SK-N-SH (cell line): ENCODE measurements around the gene CRYBG3. TPM values are rescaled to one million over a fixed set of nuclear protein-coding genes. Genes with fewer than 3 reads are reported as not detected.

ENCODE experiments used
- CTCF ChIA-PET: fragments of 300-600, 350-600 bp; formaldehyde crosslinking; extraction: SDS; loops from one replicate; lab custom pipeline; 2021; lab: Yijun Ruan, JAX
- POLR2A ChIA-PET: fragments of 350-600 bp; sonication (Branson Sonifier 250); formaldehyde crosslinking; extraction: SDS; loops from one replicate; lab custom pipeline; 2020; ENCODE audit warnings: antibody characterized with exemption, inconsistent platforms; lab: Yijun Ruan, JAX
- DNase-seq: peaks from one replicate; pipeline ENCODE4 v3.0.0; 2012
- H2AFZ ChIP-seq: fragments of 200-600 bp; sonication (generic); 2 replicates; pipeline ENCODE4 v1.8.1; 2016; ENCODE audit warnings: antibody characterized with exemption, mild to moderate bottlenecking, low read depth
- H3F3A ChIP-seq: fragments of 200-600 bp; sonication (generic); replicated peaks from 2 replicates; pipeline ENCODE3; 2016; ENCODE audit warnings: antibody characterized with exemption, mild to moderate bottlenecking; ENCODE audit not compliant: insufficient read depth
- H3K27ac ChIP-seq, 2 experiments: fragments of 200-500 bp in 1 of 2; fragments of 200-600 bp in 1 of 2; sonication (Bioruptor generic) in 1 of 2; sonication (generic), shearing (Covaris generic) in 1 of 2; 2 replicates each; pipeline versions ENCODE4 v1.5.1 to v1.6.1; 2014 to 2016; ENCODE audit warnings: low read depth in 2 of 2, inconsistent platforms in 1 of 2, low read length in 1 of 2, mild to moderate bottlenecking in 1 of 2, mixed read lengths in 1 of 2
- H3K27me3 ChIP-seq: fragments of 200-600 bp; sonication (generic), shearing (Covaris generic); 2 replicates; pipeline ENCODE4 v1.6.1; 2016; ENCODE audit warnings: mixed run types; ENCODE audit not compliant: insufficient read depth
- H3K36me3 ChIP-seq, 2 experiments: fragments of 200-500 bp in 1 of 2; fragments of 200-600 bp in 1 of 2; sonication (Bioruptor generic) in 1 of 2; sonication (generic) in 1 of 2; replicated peaks in 1 of 2; 2 replicates each; pipeline versions ENCODE3 to v1.5.1; 2014 to 2016; ENCODE audit warnings: low read length in 1 of 2, mild to moderate bottlenecking in 1 of 2; ENCODE audit not compliant: insufficient read depth in 2 of 2, control insufficient read depth in 1 of 2
- H3K4me1 ChIP-seq, 2 experiments: fragments of 200-500 bp in 1 of 2; fragments of 200-600 bp in 1 of 2; sonication (Bioruptor generic) in 1 of 2; sonication (generic), shearing (Covaris generic) in 1 of 2; 2 replicates each; pipeline versions ENCODE4 v1.5.1 to v1.6.1; 2014 to 2016; ENCODE audit warnings: low read depth in 1 of 2, low read length in 1 of 2, mixed run types in 1 of 2; ENCODE audit not compliant: insufficient read depth in 2 of 2, control insufficient read depth in 1 of 2
- H3K4me2 ChIP-seq: fragments of 200-600 bp; sonication (generic), shearing (Covaris generic); 2 replicates; pipeline ENCODE4 v1.6.1; 2017; ENCODE audit warnings: mixed run types
- H3K4me3 ChIP-seq, 2 experiments: fragments of 200-500 bp in 1 of 2; fragments of 200-600 bp in 1 of 2; sonication (Bioruptor generic) in 1 of 2; sonication (generic), shearing (Covaris generic) in 1 of 2; 2 replicates each; pipeline versions ENCODE4 v1.5.1 to v1.8.1; 2014 to 2016; ENCODE audit warnings: low read depth in 2 of 2, inconsistent platforms in 1 of 2, low read length in 1 of 2, mild to moderate bottlenecking in 1 of 2, mixed read lengths in 1 of 2, moderate library complexity in 1 of 2
- H3K79me2 ChIP-seq: fragments of 200-600 bp; sonication (generic); 2 replicates; pipeline ENCODE4 v1.8.1; 2017; ENCODE audit warnings: mild to moderate bottlenecking; ENCODE audit not compliant: insufficient read depth
- H3K9ac ChIP-seq: fragments of 200-600 bp; sonication (generic); 2 replicates; pipeline ENCODE4 v1.6.1; 2017; ENCODE audit warnings: mixed run types
- H3K9me2 ChIP-seq: fragments of 200-600 bp; sonication (generic); 2 replicates; pipeline ENCODE4 v1.6.1; 2017; ENCODE audit warnings: mixed run types
- H3K9me3 ChIP-seq: fragments of 200-600 bp; sonication (generic); 2 replicates; pipeline ENCODE4 v1.6.1; 2017; ENCODE audit warnings: mixed run types, mild to moderate bottlenecking, moderate library complexity
- H4K20me1 ChIP-seq: fragments of 200-600 bp; sonication (generic); 2 replicates; pipeline ENCODE4 v1.6.1; 2017; ENCODE audit warnings: mild to moderate bottlenecking, mixed run types; ENCODE audit not compliant: insufficient read depth
- ELF1 ChIP-seq: IDR thresholded peaks from 2 replicates; pipeline ENCODE4 v1.4.0; 2012
- EP300 ChIP-seq, 2 experiments: IDR thresholded peaks; 2 replicates each; pipeline versions ENCODE4 v1.4.0 to v1.6.1; 2012; ENCODE audit warnings: borderline replicate concordance in 1 of 2, low read depth in 1 of 2, low read length in 1 of 2
- EZH2phosphoT487 ChIP-seq: fragments of 200-600 bp; sonication (generic); IDR thresholded peaks from 2 replicates; pipeline ENCODE4 v1.6.1; 2017; ENCODE audit warnings: low read depth, mixed run types, mild to moderate bottlenecking, antibody characterized with exemption, moderate library complexity, borderline replicate concordance
- FOSL2 ChIP-seq: IDR thresholded peaks from 2 replicates; pipeline ENCODE4 v1.4.0; 2012; ENCODE audit warnings: low read depth, mild to moderate bottlenecking, moderate library complexity, borderline replicate concordance
- GATA2 ChIP-seq: sonication (generic); formaldehyde crosslinking; IDR thresholded peaks from 2 replicates; pipeline ENCODE4 v1.5.0; 2020; ENCODE audit warnings: mild to moderate bottlenecking, missing genetic modification reagents
- JUND ChIP-seq: IDR thresholded peaks from 2 replicates; pipeline ENCODE4 v1.4.0; 2012
- MXI1 ChIP-seq: IDR thresholded peaks from 2 replicates; pipeline ENCODE4 v1.6.1; 2012; ENCODE audit warnings: mild to moderate bottlenecking, low read depth, low read length, improper control_type of control experiment
- NFIC ChIP-seq: IDR thresholded peaks from 2 replicates; pipeline ENCODE4 v1.4.0; 2012; ENCODE audit warnings: borderline replicate concordance
- POLR2AphosphoS5 ChIP-seq: IDR thresholded peaks from 2 replicates; pipeline ENCODE4 v1.6.1; 2012; ENCODE audit warnings: low read depth, low read length
- RAD21 ChIP-seq: IDR thresholded peaks from 2 replicates; pipeline ENCODE4 v1.6.1; 2012; ENCODE audit warnings: mild to moderate bottlenecking, low read length
- RCOR1 ChIP-seq: fragments of 150-350 bp; IDR thresholded peaks from 2 replicates; pipeline ENCODE4 v1.6.1; 2017; ENCODE audit warnings: antibody characterized with exemption, low read length
- SIN3A ChIP-seq: IDR thresholded peaks from 2 replicates; pipeline ENCODE4 v1.6.1; 2012; ENCODE audit warnings: low read depth, mild to moderate bottlenecking, low read length, moderate library complexity, borderline replicate concordance
- SMC3 ChIP-seq: IDR thresholded peaks from 2 replicates; pipeline ENCODE4 v1.6.1; 2012; ENCODE audit warnings: low read depth, low read length, improper control_type of control experiment
- TAF1 ChIP-seq: IDR thresholded peaks from 2 replicates; pipeline ENCODE4 v1.6.1; 2012; ENCODE audit warnings: low read depth, mild to moderate bottlenecking, low read length, moderate library complexity, borderline replicate concordance
- YY1 ChIP-seq: IDR thresholded peaks from 2 replicates; pipeline ENCODE4 v1.4.0; 2012; ENCODE audit warnings: low read depth, mild to moderate bottlenecking
- WGBS: methylation state at CpG from one replicate; pipeline ENCODE4 v1.1.6; 2017; ENCODE audit warnings: low lambda C conversion rate; 5-methylcytosine and 5-hydroxymethylcytosine counted together
- polyA plus RNA-seq, 3 experiments: library from polyadenylated mRNA; depleted of rRNA; stranded (reverse); fragments of >200 nt; gene quantifications; 2 replicates each; pipeline ENCODE4 v1.2.3, GENCODE V29; 2012
- TF ChIP-seq, protein P1 (sequence below): IDR thresholded peaks from 2 replicates; pipeline ENCODE4 v1.4.0; 2012; ENCODE audit warnings: low read depth
- TF ChIP-seq, protein P2 (sequence below): fragments of 150-350 bp; IDR thresholded peaks from 2 replicates; pipeline ENCODE4 v1.6.1; 2016; ENCODE audit warnings: mild to moderate bottlenecking, low read depth, low read length
- TF ChIP-seq, protein P3 (sequence below): fragments of 150-350 bp; IDR thresholded peaks from 2 replicates; pipeline ENCODE4 v1.6.1; 2017; ENCODE audit warnings: antibody characterized with exemption, low read length, low read depth, borderline replicate concordance
- TF ChIP-seq, protein P4 (sequence below): fragments of 200-600 bp; sonication (generic); IDR thresholded peaks from 2 replicates; pipeline ENCODE4 v1.6.1; 2017; ENCODE audit warnings: antibody characterized with exemption, mild to moderate bottlenecking, moderate library complexity
- TF ChIP-seq, protein P5 (sequence below): IDR thresholded peaks from 2 replicates; pipeline ENCODE4 v1.6.1; 2012; ENCODE audit warnings: mild to moderate bottlenecking, low read depth, low read length, moderate library complexity
- TF ChIP-seq, protein P6 (sequence below): IDR thresholded peaks from 2 replicates; pipeline ENCODE4 v1.4.0; 2012; ENCODE audit warnings: low read depth, borderline replicate concordance

The CRYBG3 gene
- polyA plus RNA-seq, 1 of the 3 experiments (the other 2 are of a cell fraction) = 2.4 TPM

DNA sequence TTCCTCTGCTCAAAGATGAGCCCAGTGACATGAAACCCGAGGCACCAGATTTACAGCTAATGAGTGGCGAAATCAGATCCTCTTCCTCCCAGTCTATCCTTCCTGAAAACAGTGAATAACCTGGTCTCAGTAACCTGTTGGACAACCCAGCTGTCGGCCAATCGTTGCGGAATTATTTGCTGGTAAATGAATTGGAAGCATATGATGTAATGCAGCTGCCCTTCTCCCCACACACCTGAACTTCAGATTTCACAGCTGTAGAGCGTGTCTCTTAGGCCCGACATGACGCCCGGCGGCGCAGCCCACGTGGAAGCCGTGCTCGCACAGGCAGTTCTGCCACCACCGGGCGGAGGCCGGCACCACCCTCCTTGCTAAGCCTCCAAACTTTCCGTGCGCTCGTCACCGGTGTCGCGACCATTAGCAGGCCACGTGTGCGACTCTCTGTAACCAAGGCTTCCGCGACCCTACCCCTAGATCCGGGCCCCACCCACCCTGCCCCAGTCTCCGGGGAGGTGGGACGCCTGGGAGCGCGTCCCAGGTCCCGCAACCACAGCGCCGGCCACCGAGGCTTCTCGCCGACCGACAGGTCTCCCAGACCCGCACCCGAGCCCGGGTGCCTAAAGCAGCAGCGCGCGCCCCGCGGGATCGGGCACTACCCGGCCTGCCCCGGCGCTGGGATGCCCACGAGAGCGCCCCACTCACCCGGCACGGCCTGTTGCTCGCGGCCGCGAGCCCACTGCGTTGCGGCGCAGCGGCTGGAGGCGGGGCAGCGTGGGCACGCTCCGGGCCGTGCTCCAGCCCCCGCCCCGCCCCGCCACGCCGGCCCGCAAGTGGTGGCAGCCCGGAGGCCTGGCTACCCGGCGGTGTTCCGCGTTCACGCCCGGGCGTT is 150.1 kb downstream of the CRYBG3 start, which contains the start of gene RIOX2:
Gene RIOX2, minus strand, starts transcription at position 753 of the 889 bp plus-strand sequence. CDS start 4,838 bp downstream, outside the sequence.
- H3K27ac ChIP-seq = no peak within 1 kb of the TSS; a peak in 1 of 4 replicates
- no peaks in the 10 kb centered on the region for H4K20me1 ChIP-seq
- peaks cover 3 to 5% of the 10 kb centered on the region in 2 experiments for H3K36me3 ChIP-seq
- CTCF ChIA-PET = interaction anchor here (1.1 to 1.5 kb wide), 2 partner anchors 32 to 52 kb away, joined by 4 to 8 read pairs; no protein-coding TSS in a partner anchor
- peak within 1 kb of the TSS; percentile 51; the same call in 1 of the 2 replicates for H3K9ac ChIP-seq
- 16% methylated on average over 14 of the region's 82 CpGs for WGBS
- peak within 1 kb of the TSS; percentile 99 for H2AFZ ChIP-seq
- no peaks in the 10 kb centered on the region for H3K9me2 ChIP-seq
- peak within 1 kb of the TSS; percentile 84 for H3K4me2 ChIP-seq
- H3K9me3 ChIP-seq = no peaks in the 10 kb centered on the region
- H3F3A ChIP-seq = no peaks in the 10 kb centered on the region
- DNase-seq = peak; percentile 90
- peaks cover 11% of the 10 kb centered on the region; the same call in 1 of the 2 replicates for H3K79me2 ChIP-seq
- peak within 1 kb of the TSS; percentile 58 to 64 for H3K4me3 ChIP-seq
- H3K4me1 ChIP-seq = peaks cover 7 to 12% of the 10 kb centered on the region in 2 experiments; a peak in 3 of 4 replicates
- POLR2A ChIA-PET = interaction anchor here (0.9 to 1.2 kb wide), 2 partner anchors 150 to 207 kb away, joined by 3 to 5 read pairs; partner anchors contain the start of genes ARL6 and CRYBG3
- H3K27me3 ChIP-seq = no peaks in the 10 kb centered on the region
- TF ChIP-seq, protein P1, sequence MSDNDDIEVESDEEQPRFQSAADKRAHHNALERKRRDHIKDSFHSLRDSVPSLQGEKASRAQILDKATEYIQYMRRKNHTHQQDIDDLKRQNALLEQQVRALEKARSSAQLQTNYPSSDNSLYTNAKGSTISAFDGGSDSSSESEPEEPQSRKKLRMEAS = peak; percentile 90
- TF ChIP-seq JUND = no peak
- no peak for TF ChIP-seq RCOR1
- no peak for TF ChIP-seq NFIC
- TF ChIP-seq, protein P2, sequence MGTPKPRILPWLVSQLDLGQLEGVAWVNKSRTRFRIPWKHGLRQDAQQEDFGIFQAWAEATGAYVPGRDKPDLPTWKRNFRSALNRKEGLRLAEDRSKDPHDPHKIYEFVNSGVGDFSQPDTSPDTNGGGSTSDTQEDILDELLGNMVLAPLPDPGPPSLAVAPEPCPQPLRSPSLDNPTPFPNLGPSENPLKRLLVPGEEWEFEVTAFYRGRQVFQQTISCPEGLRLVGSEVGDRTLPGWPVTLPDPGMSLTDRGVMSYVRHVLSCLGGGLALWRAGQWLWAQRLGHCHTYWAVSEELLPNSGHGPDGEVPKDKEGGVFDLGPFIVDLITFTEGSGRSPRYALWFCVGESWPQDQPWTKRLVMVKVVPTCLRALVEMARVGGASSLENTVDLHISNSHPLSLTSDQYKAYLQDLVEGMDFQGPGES = no peak
- TF ChIP-seq, protein P3, sequence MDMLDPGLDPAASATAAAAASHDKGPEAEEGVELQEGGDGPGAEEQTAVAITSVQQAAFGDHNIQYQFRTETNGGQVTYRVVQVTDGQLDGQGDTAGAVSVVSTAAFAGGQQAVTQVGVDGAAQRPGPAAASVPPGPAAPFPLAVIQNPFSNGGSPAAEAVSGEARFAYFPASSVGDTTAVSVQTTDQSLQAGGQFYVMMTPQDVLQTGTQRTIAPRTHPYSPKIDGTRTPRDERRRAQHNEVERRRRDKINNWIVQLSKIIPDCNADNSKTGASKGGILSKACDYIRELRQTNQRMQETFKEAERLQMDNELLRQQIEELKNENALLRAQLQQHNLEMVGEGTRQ = no peak
- no peak for TF ChIP-seq RAD21
- no peak for TF ChIP-seq ELF1
- TF ChIP-seq SMC3 = no peak
- peak; percentile 55; the same call in 1 of the 2 replicates for TF ChIP-seq TAF1
- no peak for TF ChIP-seq EZH2phosphoT487
- TF ChIP-seq YY1 = 0 out of 2 replicates have a peak, but pooled peaks have one; percentile 26
- no peak for TF ChIP-seq GATA2 (CRISPR knock-in tag)
- TF ChIP-seq FOSL2 = no peak
- peak; percentile 98 for TF ChIP-seq MXI1
- TF ChIP-seq, protein P4, sequence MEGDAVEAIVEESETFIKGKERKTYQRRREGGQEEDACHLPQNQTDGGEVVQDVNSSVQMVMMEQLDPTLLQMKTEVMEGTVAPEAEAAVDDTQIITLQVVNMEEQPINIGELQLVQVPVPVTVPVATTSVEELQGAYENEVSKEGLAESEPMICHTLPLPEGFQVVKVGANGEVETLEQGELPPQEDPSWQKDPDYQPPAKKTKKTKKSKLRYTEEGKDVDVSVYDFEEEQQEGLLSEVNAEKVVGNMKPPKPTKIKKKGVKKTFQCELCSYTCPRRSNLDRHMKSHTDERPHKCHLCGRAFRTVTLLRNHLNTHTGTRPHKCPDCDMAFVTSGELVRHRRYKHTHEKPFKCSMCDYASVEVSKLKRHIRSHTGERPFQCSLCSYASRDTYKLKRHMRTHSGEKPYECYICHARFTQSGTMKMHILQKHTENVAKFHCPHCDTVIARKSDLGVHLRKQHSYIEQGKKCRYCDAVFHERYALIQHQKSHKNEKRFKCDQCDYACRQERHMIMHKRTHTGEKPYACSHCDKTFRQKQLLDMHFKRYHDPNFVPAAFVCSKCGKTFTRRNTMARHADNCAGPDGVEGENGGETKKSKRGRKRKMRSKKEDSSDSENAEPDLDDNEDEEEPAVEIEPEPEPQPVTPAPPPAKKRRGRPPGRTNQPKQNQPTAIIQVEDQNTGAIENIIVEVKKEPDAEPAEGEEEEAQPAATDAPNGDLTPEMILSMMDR = no peak
- TF ChIP-seq EP300 (IDR thresholded peaks at IDR 0.05; ENCODE audit: borderline replicate concordance in 1 of 2, low read depth in 1 of 2, low read length in 1 of 2) = peak in 1 of 2 experiments; percentile 6; a peak in 1 of 4 replicates
- 0 out of 2 replicates have a peak, but pooled peaks have one; percentile 40 for TF ChIP-seq POLR2AphosphoS5
- TF ChIP-seq, protein P5, sequence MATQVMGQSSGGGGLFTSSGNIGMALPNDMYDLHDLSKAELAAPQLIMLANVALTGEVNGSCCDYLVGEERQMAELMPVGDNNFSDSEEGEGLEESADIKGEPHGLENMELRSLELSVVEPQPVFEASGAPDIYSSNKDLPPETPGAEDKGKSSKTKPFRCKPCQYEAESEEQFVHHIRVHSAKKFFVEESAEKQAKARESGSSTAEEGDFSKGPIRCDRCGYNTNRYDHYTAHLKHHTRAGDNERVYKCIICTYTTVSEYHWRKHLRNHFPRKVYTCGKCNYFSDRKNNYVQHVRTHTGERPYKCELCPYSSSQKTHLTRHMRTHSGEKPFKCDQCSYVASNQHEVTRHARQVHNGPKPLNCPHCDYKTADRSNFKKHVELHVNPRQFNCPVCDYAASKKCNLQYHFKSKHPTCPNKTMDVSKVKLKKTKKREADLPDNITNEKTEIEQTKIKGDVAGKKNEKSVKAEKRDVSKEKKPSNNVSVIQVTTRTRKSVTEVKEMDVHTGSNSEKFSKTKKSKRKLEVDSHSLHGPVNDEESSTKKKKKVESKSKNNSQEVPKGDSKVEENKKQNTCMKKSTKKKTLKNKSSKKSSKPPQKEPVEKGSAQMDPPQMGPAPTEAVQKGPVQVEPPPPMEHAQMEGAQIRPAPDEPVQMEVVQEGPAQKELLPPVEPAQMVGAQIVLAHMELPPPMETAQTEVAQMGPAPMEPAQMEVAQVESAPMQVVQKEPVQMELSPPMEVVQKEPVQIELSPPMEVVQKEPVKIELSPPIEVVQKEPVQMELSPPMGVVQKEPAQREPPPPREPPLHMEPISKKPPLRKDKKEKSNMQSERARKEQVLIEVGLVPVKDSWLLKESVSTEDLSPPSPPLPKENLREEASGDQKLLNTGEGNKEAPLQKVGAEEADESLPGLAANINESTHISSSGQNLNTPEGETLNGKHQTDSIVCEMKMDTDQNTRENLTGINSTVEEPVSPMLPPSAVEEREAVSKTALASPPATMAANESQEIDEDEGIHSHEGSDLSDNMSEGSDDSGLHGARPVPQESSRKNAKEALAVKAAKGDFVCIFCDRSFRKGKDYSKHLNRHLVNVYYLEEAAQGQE = no peak
- peak; percentile 84; the same call in 1 of the 2 replicates for TF ChIP-seq SIN3A
- TF ChIP-seq, protein P6, sequence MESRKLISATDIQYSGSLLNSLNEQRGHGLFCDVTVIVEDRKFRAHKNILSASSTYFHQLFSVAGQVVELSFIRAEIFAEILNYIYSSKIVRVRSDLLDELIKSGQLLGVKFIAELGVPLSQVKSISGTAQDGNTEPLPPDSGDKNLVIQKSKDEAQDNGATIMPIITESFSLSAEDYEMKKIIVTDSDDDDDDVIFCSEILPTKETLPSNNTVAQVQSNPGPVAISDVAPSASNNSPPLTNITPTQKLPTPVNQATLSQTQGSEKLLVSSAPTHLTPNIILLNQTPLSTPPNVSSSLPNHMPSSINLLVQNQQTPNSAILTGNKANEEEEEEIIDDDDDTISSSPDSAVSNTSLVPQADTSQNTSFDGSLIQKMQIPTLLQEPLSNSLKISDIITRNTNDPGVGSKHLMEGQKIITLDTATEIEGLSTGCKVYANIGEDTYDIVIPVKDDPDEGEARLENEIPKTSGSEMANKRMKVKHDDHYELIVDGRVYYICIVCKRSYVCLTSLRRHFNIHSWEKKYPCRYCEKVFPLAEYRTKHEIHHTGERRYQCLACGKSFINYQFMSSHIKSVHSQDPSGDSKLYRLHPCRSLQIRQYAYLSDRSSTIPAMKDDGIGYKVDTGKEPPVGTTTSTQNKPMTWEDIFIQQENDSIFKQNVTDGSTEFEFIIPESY = no peak
